Activated T-cell treated with anti-CD3 and anti-CD28 coated beads, Interleukin-2, amount 50 U/mL, for 72 hours (primary cell): ENCODE data around the gene PCNX3. TPM values are rescaled to one million over a fixed set of nuclear protein-coding genes. Genes with fewer than 3 reads are reported as not detected.
A peak's percentile ranks its signal among the peaks of the same experiment; 100 is the strongest.

ENCODE experiments used
- ATAC-seq, 2 donors: fragments of 150-1000 bp; cut with Tn5 transposase; replicated peaks in 1 of 2; 2 replicates each; pipeline ENCODE4 v1.10.0; 2021; ENCODE audit warnings: moderate library complexity in 2 of 2, mild to moderate bottlenecking in 1 of 2
- DNase-seq, 2 donors: peaks; one replicate each; pipeline ENCODE4 v3.0.0; 2021 to 2022; ENCODE audit warnings: mixed read lengths in 1 of 2
- H3K27ac Mint-ChIP-seq: one replicate; pipeline ENCODE4 v1.8.0; 2022; ENCODE audit warnings: mild to moderate bottlenecking, moderate library complexity, mixed read lengths
- H3K27me3 Mint-ChIP-seq: one replicate; pipeline ENCODE4 v1.8.0; 2022; ENCODE audit warnings: low read depth, mixed read lengths
- H3K36me3 Mint-ChIP-seq, 2 donors: one replicate each; pipeline ENCODE4 v1.8.0; 2022; ENCODE audit warnings: mixed read lengths in 2 of 2, mild to moderate bottlenecking in 1 of 2; ENCODE audit not compliant: insufficient read depth in 2 of 2
- H3K4me1 Mint-ChIP-seq: one replicate; pipeline ENCODE4 v1.8.0; 2022; ENCODE audit warnings: low read depth, mixed read lengths
- H3K4me3 Mint-ChIP-seq, 2 donors: one replicate each; pipeline ENCODE4 v1.8.0; 2022; ENCODE audit warnings: mild to moderate bottlenecking in 2 of 2, mixed read lengths in 2 of 2, moderate library complexity in 2 of 2
- H3K9me3 Mint-ChIP-seq, 2 donors: one replicate each; pipeline ENCODE4 v1.8.0; 2022; ENCODE audit warnings: mixed read lengths in 2 of 2
- total RNA-seq, 2 donors: library from RNA; stranded (reverse); gene quantifications; one replicate each; pipeline ENCODE4 v1.2.3, GENCODE V29; 2022

Gene PCNX3
- total RNA-seq, 2 donors from 2014 or later: 45.9 TPM

DNA sequence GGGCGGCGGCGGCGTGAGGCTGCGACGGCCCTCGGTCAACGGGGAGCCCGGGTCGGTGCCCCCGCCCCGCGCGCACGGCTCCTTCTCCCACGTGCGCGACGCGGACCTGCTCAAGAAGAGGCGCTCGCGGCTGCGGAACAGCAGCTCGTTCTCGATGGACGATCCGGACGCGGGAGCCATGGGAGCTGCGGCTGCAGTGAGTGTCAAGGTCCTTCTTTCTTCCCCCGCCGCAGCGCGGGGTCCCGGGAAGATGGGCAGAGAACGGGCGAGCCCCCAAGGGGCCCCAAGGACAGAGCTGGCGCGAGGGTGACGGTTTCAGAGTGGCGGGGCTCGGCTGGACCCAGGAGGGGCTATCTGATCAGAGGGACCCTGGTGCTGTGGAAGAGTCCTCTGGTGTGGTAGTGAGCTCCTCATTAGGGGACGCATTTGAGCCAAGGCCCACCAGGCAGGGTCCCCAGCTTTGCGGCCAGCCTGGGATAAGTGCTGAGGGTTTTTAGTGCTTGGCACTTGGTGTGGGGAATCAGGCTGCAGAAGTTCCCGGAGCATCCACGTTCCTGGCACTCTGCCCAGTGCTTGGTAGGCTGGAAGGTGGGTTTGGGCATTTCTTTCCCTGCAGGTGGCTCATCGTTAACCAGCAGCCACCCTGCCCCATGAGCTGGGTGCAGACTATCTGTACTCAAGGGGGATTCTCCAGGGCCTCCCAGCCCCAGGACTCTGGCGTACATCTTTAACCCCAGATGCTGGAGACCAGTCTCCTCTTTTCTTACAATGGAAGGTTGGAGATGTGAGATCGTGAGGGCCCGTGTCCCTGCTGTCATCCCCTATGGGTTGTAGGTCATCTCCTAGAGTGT is 30.0 kb upstream of the PCNX3 start:
- ATAC-seq (no peak), DNase-seq (no peak)
- H3K4me1 Mint-ChIP-seq: peaks cover 41% of the 10 kb centered on the region
- H3K27ac Mint-ChIP-seq: peak overlapping the region; percentile 62
- no peaks in the 10 kb centered on the region for H3K9me3 Mint-ChIP-seq
- peak overlapping the region; percentile 27 to 42 for H3K4me3 Mint-ChIP-seq
- H3K27me3 Mint-ChIP-seq: no peaks in the 10 kb centered on the region
- H3K36me3 Mint-ChIP-seq: peaks cover 5 to 14% of the 10 kb centered on the region in 2 donors

DNA sequence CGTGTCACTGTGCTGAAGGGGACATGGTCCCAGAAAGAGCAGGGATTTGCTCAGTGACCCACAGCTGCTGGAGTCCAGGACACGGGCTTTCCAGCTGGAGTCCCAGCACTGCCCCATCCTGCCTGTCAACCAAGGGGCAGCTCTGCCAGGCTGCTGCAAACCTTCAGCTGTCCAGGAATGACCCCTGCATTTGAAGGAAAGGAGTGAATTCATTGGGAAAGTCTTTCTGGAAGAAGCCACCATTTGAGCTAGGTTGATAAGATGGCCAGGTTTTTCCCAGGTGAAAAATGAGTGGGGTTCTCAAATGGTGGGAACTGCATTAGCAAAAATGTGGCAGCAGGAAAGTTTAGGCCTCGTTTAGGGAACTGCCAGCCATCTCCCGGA is 29.3 kb upstream of the PCNX3 start:
- H3K4me1 Mint-ChIP-seq: peaks cover 41% of the 10 kb centered on the region
- no peaks in the 10 kb centered on the region for H3K27me3 Mint-ChIP-seq
- peaks cover 3 to 16% of the 10 kb centered on the region in 2 donors for H3K36me3 Mint-ChIP-seq

DNA sequence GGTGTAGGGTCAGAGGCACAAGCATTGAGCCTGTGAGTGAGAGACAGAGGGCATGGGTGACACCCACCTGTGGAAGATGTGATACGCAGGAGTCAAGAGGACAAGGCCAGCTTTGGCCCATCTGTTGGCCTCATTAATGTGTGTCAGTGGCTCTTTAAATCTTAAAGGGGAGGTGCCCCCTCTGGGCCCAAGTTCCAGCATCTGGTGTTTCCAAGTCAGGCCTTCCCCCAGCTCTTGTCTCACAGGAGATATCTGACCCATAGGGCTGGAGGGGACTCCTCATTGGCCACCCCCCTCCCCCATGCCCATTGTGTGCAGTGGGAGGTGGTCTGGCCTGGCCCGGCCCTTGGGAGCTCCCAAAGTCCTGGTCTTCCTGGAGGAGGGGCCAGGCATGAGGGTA is 28.9 kb upstream of the PCNX3 start:
- Mint-ChIP-seq H3K36me3 (peaks cover 3 to 16% of the 10 kb centered on the region in 2 donors), H3K4me1 (peaks cover 41% of the 10 kb centered on the region), H3K9me3 (no peaks in the 10 kb centered on the region), H3K27me3 (no peaks in the 10 kb centered on the region), H3K27ac (peak overlapping the region; percentile 62), H3K4me3 (peak overlapping the region; percentile 27 to 42)
- no peak for ATAC-seq
- no peak for DNase-seq

More for the DNA sequence above, 29.3 kb upstream of the PCNX3 start:
- no peak for DNase-seq
- H3K9me3 Mint-ChIP-seq: no peaks in the 10 kb centered on the region
- H3K27ac Mint-ChIP-seq: peak overlapping the region; percentile 62
- peak overlapping the region; percentile 27 to 42 for H3K4me3 Mint-ChIP-seq
- ATAC-seq: no peak

DNA sequence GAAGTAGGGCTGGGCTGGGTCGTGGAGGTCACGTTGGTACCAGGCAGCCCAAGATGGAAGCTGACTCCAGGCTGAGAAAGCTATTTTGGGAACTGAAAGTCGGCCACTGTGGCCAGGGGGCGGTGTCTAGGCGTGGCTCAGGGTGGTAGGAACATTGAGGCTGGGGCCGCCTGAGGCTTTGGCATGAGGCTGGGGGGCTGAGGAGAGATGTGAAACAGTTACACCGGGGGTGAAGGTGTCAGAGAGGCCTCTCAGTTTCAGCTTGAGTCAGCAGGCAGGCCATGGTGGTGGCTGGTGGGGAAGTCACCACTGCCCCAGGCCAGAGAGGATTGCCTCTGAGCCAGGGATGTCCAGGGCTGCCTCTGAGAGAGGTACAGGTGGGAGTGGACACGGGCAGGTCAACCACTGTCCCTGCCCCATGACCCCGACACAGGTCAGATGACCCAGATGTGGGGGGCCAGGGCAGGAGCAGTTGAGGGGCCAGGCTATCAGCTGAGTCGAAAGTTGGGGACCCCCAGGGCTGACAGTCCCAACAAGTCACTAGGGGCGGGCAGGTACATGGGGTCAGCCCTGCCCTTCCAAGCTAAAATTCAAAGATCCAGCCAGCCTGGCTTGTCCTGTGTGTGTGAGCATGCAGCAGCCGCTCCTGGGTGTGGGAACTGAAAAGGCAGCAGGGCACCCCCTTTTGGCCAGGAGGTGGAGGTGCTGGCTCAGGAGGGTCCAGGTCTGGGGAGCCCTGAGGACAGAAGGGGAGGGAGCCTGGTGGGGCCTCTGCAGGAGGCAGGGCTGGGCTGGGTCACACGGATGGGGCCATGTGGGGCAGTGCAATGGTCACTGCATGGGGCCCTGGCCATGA is 27.1 kb upstream of the PCNX3 start:
- peaks cover 3 to 12% of the 10 kb centered on the region in 2 donors for H3K36me3 Mint-ChIP-seq

DNA sequence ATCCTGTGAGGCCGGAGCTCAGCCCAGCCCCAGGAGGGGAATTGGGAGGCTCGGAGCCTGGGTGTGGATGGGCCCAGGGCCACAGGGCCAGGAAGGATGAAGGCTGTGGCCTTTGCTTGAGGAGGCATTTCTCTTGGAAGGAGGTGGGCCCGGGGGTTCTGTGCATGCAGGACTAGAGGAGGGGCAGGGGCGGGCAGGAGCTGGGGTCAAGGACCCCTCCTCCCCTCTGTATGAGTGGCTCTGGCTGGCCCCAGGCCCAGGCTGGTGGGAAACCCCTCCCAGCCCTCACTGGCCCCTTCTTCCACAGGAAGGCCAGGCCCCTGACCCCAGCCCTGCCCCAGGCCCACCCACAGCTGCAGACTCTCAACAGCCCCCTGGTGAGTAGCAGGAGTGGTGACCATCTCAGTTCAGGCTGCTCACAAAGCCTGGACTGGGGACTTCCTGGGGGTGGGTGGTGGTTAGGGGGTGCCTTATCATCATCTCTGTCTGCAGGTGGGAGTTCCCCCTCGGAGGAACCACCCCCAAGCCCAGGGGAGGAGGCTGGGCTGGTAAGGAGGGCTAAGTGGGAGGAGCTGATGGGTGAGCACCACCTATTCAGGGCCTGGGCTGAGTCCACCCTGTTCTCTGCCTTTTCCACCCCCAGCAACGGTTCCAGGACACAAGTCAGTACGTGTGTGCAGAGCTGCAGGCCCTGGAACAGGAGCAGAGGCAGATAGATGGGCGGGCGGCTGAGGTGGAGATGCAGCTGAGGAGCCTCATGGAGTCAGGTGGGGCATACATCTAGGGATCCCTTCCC is 25.9 kb upstream of the PCNX3 start:
- Mint-ChIP-seq H3K4me1 (peaks cover 41% of the 10 kb centered on the region), H3K27me3 (no peaks in the 10 kb centered on the region), H3K27ac (peak overlapping the region; percentile 46), H3K36me3 (peaks cover 0 to 12% of the 10 kb centered on the region in 2 donors), H3K4me3 (peak overlapping the region; percentile 85 to 87), H3K9me3 (no peaks in the 10 kb centered on the region)
- DNase-seq: peak; percentile 69 to 78
- ATAC-seq: peak; percentile 54 to 55

More for the DNA sequence above, 27.1 kb upstream of the PCNX3 start:
- H3K9me3 Mint-ChIP-seq: no peaks in the 10 kb centered on the region
- H3K4me3 Mint-ChIP-seq: peak overlapping the region; percentile 85 to 87
- peak; percentile 86 to 90 for DNase-seq
- H3K4me1 Mint-ChIP-seq: peaks cover 41% of the 10 kb centered on the region
- peak overlapping the region; percentile 28 for H3K27ac Mint-ChIP-seq
- ATAC-seq: peak; percentile 88
- H3K27me3 Mint-ChIP-seq: no peaks in the 10 kb centered on the region

DNA sequence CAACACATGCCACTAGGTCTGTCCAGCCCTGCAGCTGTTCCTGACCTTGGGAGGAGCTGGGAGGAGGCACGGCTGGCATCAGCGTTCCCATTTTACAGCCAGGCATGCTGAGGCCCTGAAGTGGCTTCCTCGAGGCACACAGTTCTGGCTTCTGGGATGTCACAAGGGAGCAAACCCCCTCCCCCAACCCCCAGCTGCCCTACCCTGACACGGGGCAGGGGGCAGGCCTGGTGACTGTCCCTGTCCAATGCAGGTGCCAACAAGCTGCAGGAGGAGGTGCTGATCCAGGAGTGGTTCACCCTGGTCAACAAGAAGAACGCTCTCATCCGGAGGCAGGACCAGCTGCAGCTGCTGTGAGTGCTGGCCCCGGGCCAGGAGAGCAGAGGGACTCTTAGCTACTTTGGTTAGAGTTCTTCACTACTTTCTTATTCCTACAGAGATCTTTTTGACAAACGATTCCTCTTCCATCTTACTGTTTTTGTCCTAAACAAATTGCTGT is 25.3 kb upstream of the PCNX3 start:
- Mint-ChIP-seq H3K9me3 (no peaks in the 10 kb centered on the region), H3K4me3 (peak overlapping the region in 1 of 2 donors; percentile 23), H3K36me3 (peaks cover 0 to 12% of the 10 kb centered on the region in 2 donors), H3K4me1 (peaks cover 47% of the 10 kb centered on the region), H3K27ac (no peak overlapping the region), H3K27me3 (no peaks in the 10 kb centered on the region)
- DNase-seq (no peak), ATAC-seq (no peak)

DNA sequence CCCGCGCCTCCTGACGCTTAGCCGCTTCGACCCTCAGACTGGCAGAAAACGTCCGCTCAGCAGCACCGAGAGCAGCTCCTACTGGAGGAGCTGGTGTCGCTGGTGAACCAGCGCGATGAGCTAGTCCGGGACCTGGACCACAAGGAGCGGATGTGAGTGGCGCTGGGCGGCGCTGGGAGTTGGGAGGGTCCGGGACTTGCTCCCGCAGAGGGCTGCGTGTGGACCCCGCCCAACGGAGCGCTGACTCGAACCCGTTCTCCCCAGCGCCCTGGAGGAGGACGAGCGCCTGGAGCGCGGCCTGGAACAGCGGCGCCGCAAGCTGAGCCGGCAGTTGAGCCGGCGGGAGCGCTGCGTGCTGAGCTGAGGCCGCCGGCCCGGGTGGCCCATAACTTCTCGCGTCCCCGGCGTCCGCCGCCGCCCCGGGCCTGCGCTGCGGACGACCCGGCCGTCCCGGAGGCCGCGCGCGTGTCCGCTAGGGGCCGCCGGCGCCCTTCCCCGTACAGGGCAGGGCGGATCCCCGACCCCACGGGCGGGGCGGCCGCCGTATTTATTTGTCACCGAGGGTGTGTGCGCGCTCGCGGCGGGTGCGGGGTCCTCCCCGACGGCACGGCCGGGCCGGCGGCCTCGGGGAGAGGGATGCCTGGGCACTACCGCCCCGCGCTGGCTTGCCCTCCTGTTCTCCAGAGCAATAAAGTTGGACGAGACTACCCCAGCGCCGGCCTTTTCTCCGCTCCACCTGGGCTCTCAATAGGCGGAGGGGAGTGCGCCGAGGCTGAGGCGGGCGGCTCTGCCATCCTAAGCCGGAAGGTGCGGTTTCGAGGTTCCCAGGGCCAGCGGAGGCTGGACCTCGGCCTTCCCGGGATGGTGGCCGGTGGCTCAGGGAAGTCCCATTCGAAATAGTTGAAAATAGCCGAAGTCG is 23.4 kb upstream of the PCNX3 start:
- no peaks in the 10 kb centered on the region for H3K9me3 Mint-ChIP-seq
- DNase-seq (no peak), ATAC-seq (no peak)
- H3K36me3 Mint-ChIP-seq: peaks cover 0 to 7% of the 10 kb centered on the region in 2 donors
- H3K4me1 Mint-ChIP-seq: peaks cover 39% of the 10 kb centered on the region
- no peak overlapping the region for H3K27ac Mint-ChIP-seq
- no peaks in the 10 kb centered on the region for H3K27me3 Mint-ChIP-seq
- no peak overlapping the region for H3K4me3 Mint-ChIP-seq

DNA sequence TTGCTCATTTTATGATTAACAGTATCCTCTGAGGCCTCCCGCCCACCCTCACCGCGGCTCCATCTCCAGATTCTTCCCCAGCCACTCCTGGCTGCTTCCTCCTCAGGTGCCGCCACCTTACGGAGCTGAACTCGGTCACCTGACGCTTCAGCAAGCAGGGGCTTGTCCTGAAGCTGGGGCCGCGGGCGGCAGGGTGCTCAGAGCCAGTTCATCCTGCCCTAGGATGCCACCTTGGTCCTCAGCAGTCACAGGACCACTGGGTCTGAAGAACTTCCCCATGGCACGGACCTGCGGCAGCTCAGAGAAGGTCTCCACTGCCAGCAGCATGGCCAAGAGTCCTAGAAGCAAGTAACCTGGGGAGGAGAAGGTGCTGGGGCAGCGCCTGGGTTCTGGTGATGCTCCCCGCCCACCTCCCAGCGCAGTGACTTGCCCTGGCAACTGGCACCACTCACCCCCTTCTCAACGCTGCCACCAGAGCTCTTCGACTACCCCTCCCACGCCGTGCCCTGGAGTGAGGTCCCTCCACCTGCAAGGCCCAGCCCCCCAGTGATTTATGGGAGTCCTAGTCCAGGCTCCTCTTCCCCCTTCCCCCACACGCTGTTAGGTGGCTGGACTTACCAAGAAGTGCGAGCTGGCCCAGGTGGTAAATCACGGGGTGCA is 22.6 kb upstream of the PCNX3 start:
- Mint-ChIP-seq H3K36me3 (peaks cover 0 to 7% of the 10 kb centered on the region in 2 donors), H3K4me1 (peaks cover 31% of the 10 kb centered on the region), H3K27me3 (no peaks in the 10 kb centered on the region), H3K9me3 (no peaks in the 10 kb centered on the region), H3K27ac (no peak overlapping the region), H3K4me3 (no peak overlapping the region)
- DNase-seq (no peak), ATAC-seq (no peak)

DNA sequence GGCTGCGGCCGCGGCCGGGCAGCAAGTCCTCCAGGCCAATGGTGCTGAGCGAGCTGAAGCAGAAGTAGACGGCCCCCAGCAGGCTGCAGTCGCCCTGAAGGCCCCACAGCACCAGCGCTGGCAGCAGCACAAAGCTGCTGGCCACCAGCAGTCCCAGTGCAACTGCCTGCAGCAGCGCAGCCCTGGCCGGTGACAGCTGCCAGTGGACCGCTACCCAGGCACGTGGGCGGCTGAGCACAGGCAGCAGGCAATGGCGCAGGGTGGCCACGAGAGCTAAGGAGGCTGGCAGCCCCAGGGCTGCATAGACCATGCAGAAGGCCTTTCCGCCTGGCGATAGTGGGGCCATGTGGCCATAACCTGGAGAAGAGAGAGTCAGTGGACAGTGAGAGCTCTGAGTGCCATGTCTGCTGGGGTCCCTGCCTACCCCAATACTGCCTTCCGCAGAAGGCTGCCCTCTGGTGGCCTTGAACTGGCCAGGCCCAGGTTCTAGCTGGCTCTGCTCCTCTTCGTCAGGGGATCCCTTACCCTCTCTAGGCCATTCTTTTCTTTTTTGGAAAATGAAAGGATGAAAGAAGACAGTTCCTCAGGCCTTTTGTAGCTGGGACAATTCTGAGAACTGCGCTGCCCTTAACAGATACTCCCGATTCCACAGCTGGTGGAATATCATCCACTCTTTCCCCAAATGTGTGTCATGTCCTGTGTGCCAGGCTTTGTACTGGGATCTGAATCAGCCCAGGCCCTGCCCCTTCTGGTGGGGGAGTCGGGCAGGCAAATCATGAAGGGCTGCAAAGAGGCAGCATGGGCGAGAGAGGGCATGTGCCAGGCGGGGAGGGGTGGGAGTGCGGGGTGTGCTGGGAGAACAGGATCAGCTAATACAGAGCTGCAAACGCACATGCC is 21.8 kb upstream of the PCNX3 start:
- H3K4me3 Mint-ChIP-seq: no peak overlapping the region
- peaks cover 23% of the 10 kb centered on the region for H3K4me1 Mint-ChIP-seq
- H3K9me3 Mint-ChIP-seq: no peaks in the 10 kb centered on the region
- DNase-seq (peak; percentile 44 to 64), ATAC-seq (peak; percentile 30 to 38)
- H3K27ac Mint-ChIP-seq: no peak overlapping the region
- no peaks in the 10 kb centered on the region for H3K27me3 Mint-ChIP-seq
- H3K36me3 Mint-ChIP-seq: peaks cover 0 to 4% of the 10 kb centered on the region in 2 donors

DNA sequence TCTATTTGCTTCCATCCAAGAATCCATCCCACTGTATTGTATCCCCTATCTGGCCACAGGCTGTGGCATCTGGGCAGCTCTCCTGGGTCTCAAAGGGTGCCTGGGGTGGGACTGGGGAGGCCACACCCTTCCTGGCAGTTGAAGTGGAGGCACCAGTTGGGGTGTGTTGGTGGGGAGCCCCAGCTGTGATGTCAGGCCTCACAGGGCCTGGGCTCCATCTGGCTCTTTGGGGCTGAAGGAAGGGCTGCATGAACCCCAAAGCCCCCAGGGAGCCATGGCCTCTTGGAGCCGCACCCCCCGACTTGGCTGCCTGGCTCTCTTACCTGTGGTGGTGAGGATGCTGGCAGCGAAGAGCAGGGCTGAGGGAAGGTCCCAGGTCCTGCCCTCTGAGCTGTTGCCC is 20.4 kb upstream of the PCNX3 start:
- DNase-seq (no peak), ATAC-seq (peak; percentile 3 to 5)
- H3K4me1 Mint-ChIP-seq: peaks cover 12% of the 10 kb centered on the region
- H3K9me3 Mint-ChIP-seq: no peaks in the 10 kb centered on the region
- H3K36me3 Mint-ChIP-seq: peaks cover 0 to 7% of the 10 kb centered on the region in 2 donors
- H3K27me3 Mint-ChIP-seq: no peaks in the 10 kb centered on the region
- no peak overlapping the region for H3K4me3 Mint-ChIP-seq
- no peak overlapping the region for H3K27ac Mint-ChIP-seq
